ES-I3 (cell line): Measurements from ENCODE around the gene RPAIN.
A peak's percentile ranks its signal among the peaks of the same experiment; 100 is the strongest.
"Not testable (repeated sequence)": the region's sequence is repeated elsewhere in the genome, so short reads cannot be mapped to it uniquely, and the experiment has no call there.

Source experiments
- H3K36me3 ChIP-seq: 2 replicates; pipeline ENCODE4 v1.6.1; 2013; ENCODE audit warnings: mild to moderate bottlenecking, low read length, control low read depth, moderate library complexity; ENCODE audit not compliant: insufficient read depth
- H3K4me1 ChIP-seq: 2 replicates; pipeline ENCODE4 v1.6.1; 2013; ENCODE audit warnings: mild to moderate bottlenecking, control low read depth, low read length; ENCODE audit not compliant: insufficient read depth
- H3K9ac ChIP-seq: 2 replicates; pipeline ENCODE4 v1.6.1; 2013; ENCODE audit warnings: low read depth, mild to moderate bottlenecking, low read length, moderate library complexity
- H3K9me3 ChIP-seq: 2 replicates; pipeline ENCODE4 v1.6.1; 2013; ENCODE audit warnings: mild to moderate bottlenecking, low read length, moderate library complexity; ENCODE audit not compliant: control insufficient read depth, insufficient read depth

Gene RPAIN

DNA sequence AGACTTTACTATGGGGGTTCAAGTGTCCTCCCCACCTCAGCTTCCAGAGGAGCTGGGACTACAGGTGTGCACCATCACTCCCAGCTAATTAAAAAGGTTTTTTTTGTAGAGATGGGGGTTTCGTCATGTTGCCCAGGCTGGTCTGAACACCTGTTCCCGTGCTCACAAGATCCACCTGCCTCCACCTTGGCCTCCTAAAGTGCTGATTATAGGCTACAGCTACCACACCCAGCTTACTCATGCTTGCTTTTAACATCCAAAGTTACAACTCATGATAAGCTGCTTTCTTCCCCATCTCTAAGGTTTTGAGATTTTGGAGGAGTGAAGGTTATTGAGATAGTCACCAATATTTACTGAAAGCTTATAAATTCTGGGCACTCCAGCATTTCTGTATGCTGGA is 3.1 kb upstream of the RPAIN start:
- Histone ChIP-seq H3K36me3 (peaks cover 18% of the 10 kb centered on the region), H3K4me1 (no peaks in the 10 kb centered on the region; the same call in 1 of the 2 replicates), H3K9me3 (no peaks in the 10 kb centered on the region), H3K9ac (no peak overlapping the region)

DNA sequence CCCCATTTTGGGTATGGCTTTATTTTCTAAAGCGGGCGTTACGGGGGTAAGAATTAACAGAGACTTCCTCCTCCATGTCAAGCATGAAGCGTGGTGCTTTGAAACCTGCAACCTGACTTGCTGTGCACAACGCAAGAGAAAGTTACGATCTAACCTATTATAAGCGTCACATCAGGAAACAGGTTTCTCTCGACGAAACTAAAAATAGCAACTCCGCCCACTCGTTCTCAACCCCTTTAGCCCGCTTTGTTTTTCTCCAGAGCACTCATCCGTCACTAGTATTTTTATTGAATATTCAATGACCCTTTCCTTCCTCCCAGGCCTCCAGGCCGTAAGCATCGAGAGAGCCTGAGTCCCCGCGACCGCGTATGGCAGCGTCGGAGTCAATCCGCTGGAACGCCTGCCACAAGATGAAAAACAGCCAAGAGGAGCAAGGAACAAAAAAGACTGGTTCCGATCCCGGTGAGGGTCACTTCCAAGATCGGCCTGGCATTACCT is 1.1 kb upstream of the RPAIN start:
- H3K36me3 ChIP-seq: peaks cover 14% of the 10 kb centered on the region
- no peaks in the 10 kb centered on the region; the same call in 1 of the 2 replicates for H3K4me1 ChIP-seq
- H3K9ac ChIP-seq: peak overlapping the region; percentile 97

GRCh38 chr17:5419356-5419958 is 525 bp upstream of the RPAIN start, which contains the start of gene NUP88:
Gene NUP88 (minus strand): TSS chr17:5419662. CDS start chr17:5419650, 12 bp downstream.
- no peaks in the 10 kb centered on the region for H3K9me3 ChIP-seq
- H3K4me1 ChIP-seq: no peaks in the 10 kb centered on the region
- peak within 1 kb of the TSS; percentile 97 for H3K9ac ChIP-seq
- peaks cover 12% of the 10 kb centered on the region for H3K36me3 ChIP-seq

More for the DNA sequence above, 1.1 kb upstream of the RPAIN start:
- no peaks in the 10 kb centered on the region for H3K9me3 ChIP-seq

DNA sequence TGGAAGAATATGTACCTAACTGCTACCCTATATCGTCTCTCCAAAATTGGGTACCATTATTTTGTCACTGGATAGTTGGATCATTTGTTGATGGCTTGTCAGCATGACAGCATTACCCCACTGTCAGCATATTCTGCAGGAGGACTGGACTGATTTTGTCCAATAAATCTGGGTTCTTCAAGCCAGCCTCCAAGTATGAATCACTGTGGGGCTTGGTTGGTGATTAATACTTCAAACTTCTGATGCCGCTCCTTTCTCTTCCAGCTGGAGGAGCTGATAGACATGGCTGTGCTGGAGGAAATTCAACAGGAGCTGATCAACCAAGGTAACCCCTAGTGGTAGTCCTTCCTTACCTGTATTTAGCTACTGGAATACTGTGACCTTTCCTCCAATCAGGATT is 2.5 kb downstream of the RPAIN start:
- Histone ChIP-seq H3K36me3 (peaks cover 21% of the 10 kb centered on the region), H3K4me1 (no peaks in the 10 kb centered on the region), H3K9me3 (no peaks in the 10 kb centered on the region), H3K9ac (no peak overlapping the region)

DNA sequence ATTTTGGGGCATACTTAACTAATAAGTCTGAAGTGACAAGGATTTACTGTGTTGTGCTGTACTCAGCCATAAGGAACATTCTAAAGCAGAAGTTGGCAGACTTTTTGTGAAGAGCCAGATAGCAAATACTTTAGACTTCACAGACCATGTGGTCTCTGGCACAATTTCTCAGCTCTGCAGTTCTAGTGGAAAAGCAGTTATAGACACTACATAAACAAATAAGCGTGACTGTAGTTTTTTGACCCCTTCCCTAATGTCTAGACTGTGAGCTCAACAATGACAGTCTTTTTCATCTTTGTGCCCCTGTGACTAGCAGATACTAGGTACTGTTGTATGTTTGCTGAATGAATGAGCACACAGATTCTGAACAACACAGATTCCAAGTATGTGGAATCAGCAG is 4.9 kb downstream of the RPAIN start:
- Histone ChIP-seq H3K9me3 (no peaks in the 10 kb centered on the region), H3K36me3 (peaks cover 38% of the 10 kb centered on the region), H3K4me1 (no peaks in the 10 kb centered on the region), H3K9ac (no peak overlapping the region)

DNA sequence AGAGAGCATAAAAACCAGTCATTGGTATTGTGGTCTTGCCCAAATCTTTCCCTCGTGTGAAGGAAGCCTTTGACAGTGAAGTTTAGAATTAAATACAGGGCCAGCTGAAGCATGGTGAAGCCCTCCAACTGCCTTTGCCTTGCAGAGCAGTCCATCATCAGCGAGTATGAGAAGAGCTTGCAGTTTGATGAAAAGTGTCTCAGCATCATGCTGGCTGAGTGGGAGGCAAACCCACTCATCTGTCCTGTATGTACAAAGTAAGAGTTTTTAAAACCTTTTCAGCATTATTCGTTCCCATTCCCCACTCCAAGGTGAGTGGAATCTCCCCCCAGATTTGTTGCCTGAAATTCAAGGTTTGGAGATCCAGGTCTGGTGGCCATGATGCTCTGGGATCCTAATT is 5.8 kb downstream of the RPAIN start:
- Histone ChIP-seq H3K4me1 (no peaks in the 10 kb centered on the region), H3K9ac (no peak overlapping the region), H3K36me3 (peaks cover 44% of the 10 kb centered on the region), H3K9me3 (no peaks in the 10 kb centered on the region)

DNA sequence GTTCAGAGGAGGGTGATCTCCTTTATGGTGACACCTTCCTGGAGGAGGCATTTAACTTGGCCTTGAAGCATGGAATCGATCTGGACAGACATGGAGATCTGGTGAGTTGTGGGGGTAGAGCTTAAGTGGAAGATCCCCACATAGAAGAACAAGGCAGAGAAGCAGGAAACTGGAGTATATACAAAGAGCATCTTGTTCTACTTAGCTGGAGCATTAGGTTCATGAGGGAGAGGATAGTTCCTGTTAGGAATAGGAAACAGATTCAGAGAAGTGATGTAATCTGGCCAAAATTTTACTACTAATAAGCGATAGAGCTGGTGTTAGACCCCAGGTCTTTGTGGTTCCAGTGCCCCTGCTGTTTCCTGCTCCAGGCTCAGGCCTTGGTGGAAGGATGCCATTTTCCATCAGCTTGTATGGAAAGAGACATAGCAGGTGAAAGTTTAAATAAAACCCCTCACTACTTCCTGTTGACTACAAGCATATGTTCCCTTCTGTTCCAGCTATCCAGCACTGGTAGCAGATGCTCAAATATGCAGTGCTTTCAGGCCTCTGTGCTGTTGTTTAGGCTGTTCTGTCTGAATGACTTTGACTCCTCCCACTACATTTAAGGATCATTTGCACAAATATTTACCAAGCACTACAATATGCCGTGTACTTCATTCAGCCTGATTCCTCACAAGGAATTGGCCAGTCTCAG is 9.4 kb downstream of the RPAIN start:
- H3K9me3 ChIP-seq: no peaks in the 10 kb centered on the region
- no peak overlapping the region for H3K9ac ChIP-seq
- H3K4me1 ChIP-seq: no peaks in the 10 kb centered on the region
- H3K36me3 ChIP-seq: peaks cover 60% of the 10 kb centered on the region

- no peaks in the 10 kb centered on the region for H3K4me1 ChIP-seq
- no peaks in the 10 kb centered on the region for H3K9me3 ChIP-seq
- no peak overlapping the region for H3K9ac ChIP-seq
- H3K36me3 ChIP-seq: peaks cover 67% of the 10 kb centered on the region
Observed at GRCh38 chr17:5430413-5430999, 10.5 kb downstream of the RPAIN start.

DNA sequence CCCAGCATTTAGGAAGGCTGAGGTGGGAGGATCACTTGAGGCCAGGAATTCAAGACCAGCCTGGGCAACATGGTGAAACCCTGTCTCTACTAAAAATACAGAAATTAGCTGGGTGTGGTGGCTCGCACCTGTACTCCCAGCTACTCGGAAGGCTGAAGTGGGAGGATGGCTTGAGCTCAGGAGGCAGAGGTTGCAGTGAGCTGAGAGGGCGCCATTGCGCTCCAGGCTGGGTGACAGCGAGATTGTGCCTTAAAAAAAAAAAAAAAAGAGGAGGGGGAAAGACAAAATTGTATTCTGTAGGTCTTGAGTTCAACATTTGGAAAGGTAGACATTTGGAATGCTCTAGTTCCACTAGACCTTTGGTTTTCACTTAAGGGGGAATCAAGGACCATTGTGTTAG is 11.3 kb downstream of the RPAIN start:
- not testable (repeated sequence) for H3K9me3 ChIP-seq, H3K4me1 ChIP-seq, H3K9ac ChIP-seq
- peaks cover 63% of the 10 kb centered on the region for H3K36me3 ChIP-seq

DNA sequence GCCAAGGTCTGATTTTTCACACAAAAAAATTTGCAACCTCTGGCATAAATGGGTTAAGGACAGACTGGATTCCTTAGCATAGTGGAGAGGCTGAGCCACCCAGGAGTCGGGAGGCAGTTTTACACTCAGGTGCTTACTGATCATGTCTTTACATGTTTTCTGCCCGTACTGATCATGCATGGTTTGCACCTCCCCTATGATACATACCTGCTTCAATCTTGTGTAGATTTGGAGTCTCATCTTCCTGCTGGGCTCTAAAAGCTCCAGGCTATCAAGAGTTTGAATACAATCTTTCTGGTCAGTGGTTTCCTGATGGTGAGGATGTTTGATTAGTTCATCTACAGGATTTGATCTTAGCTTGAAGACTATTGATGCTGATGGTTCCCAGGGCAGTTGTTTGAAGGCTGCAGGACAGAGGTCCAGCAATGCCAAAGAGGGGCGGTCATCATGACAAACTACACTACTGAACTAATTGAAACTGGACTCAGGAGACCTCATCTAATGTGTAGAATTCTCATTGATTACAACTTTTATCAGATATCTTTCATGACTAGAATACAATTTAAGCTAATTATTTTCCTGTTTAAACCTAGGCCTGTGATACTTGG is 12.1 kb downstream of the RPAIN start:
- Histone ChIP-seq H3K4me1 (no peaks in the 10 kb centered on the region), H3K36me3 (peaks cover 64% of the 10 kb centered on the region), H3K9ac (no peak overlapping the region), H3K9me3 (no peaks in the 10 kb centered on the region)

GRCh38 chr17:5434984-5435383 is 15.0 kb downstream of the RPAIN start:
- Histone ChIP-seq H3K4me1 (no peaks in the 10 kb centered on the region; the same call in 1 of the 2 replicates), H3K9me3 (no peaks in the 10 kb centered on the region), H3K36me3 (peaks cover 47% of the 10 kb centered on the region), H3K9ac (no peak overlapping the region)

- not testable (repeated sequence) for H3K9ac ChIP-seq, H3K4me1 ChIP-seq, H3K9me3 ChIP-seq
- peaks cover 41% of the 10 kb centered on the region for H3K36me3 ChIP-seq
Observed at GRCh38 chr17:5435781-5436315, 15.9 kb downstream of the RPAIN start.

GRCh38 chr17:5437721-5438317 is 17.8 kb downstream of the RPAIN start:
- H3K36me3 ChIP-seq: peaks cover 26% of the 10 kb centered on the region

More at GRCh38 chr17:5437721-5438317, 17.8 kb downstream of the RPAIN start:
- Histone ChIP-seq H3K9ac (peak overlapping the region; percentile 82), H3K4me1 (no peaks in the 10 kb centered on the region; the same call in 1 of the 2 replicates), H3K9me3 (no peaks in the 10 kb centered on the region)
